T-helper 9 cell (primary cell): ENCODE data around the gene SIK1.
"Not testable (repeated sequence)": the region's sequence is repeated elsewhere in the genome, so short reads cannot be mapped to it uniquely, and the experiment has no call there.

Source experiments
- DNase-seq: peaks from one replicate; pipeline ENCODE4 v3.0.0-alpha.2; 2020

Gene SIK1

GRCh38 chr21:43439316-43440075 lies 12.6 kb upstream of the SIK1 start:
- DNase-seq, result not testable (repeated sequence)

- not testable (repeated sequence) for DNase-seq
Observed at GRCh38 chr21:43436272-43436671, 9.3 kb upstream of the SIK1 start.

GRCh38 chr21:43433340-43434136 lies 6.6 kb upstream of the SIK1 start:
- not testable (repeated sequence) for DNase-seq

GRCh38 chr21:43430830-43431416 lies 4.0 kb upstream of the SIK1 start:
- not testable (repeated sequence) for DNase-seq

GRCh38 chr21:43428964-43429363 lies 2.0 kb upstream of the SIK1 start:
- not testable (repeated sequence) for DNase-seq

- DNase-seq, result not testable (repeated sequence)
Observed at GRCh38 chr21:43427242-43427559, 270 bp upstream of the SIK1 start.

GRCh38 chr21:43426004-43426403 lies 927 bp downstream of the SIK1 start:
- DNase-seq, result not testable (repeated sequence)

GRCh38 chr21:43419475-43419874 lies 7.5 kb downstream of the SIK1 start:
- DNase-seq, result not testable (repeated sequence)

GRCh38 chr21:43414576-43414975 lies 12.4 kb downstream of the SIK1 start:
- not testable (repeated sequence) for DNase-seq

- DNase-seq, result not testable (repeated sequence)
Observed at GRCh38 chr21:43412020-43412788, 14.7 kb downstream of the SIK1 start.

- DNase-seq, result not testable (repeated sequence)
Observed at GRCh38 chr21:43410456-43411068, 16.4 kb downstream of the SIK1 start.

GRCh38 chr21:43407139-43407538 lies 19.8 kb downstream of the SIK1 start:
- not testable (repeated sequence) for DNase-seq

- DNase-seq, result not testable (repeated sequence)
Observed at GRCh38 chr21:43404450-43404849, 22.5 kb downstream of the SIK1 start.

- not testable (repeated sequence) for DNase-seq
Observed at GRCh38 chr21:43403651-43404430, 23.1 kb downstream of the SIK1 start.

- DNase-seq, result not testable (repeated sequence)
Observed at GRCh38 chr21:43401125-43401524, 25.8 kb downstream of the SIK1 start.

- DNase-seq, result not testable (repeated sequence)
Observed at GRCh38 chr21:43399595-43400015, 27.3 kb downstream of the SIK1 start.

- not testable (repeated sequence) for DNase-seq
Observed at GRCh38 chr21:43399136-43399535, 27.8 kb downstream of the SIK1 start.

GRCh38 chr21:43398533-43398932 lies 28.4 kb downstream of the SIK1 start:
- DNase-seq, result not testable (repeated sequence)

GRCh38 chr21:43398000-43398399 lies 28.9 kb downstream of the SIK1 start:
- DNase-seq, result not testable (repeated sequence)

GRCh38 chr21:43397439-43397808 lies 29.5 kb downstream of the SIK1 start:
- DNase-seq, result not testable (repeated sequence)

- not testable (repeated sequence) for DNase-seq
Observed at GRCh38 chr21:43396788-43397438, 30.0 kb downstream of the SIK1 start.
